GM18499 (cell line): ENCODE data around the gene PSME3IP1.

Experiments used
- ATAC-seq: cut with Tn5 transposase; IDR thresholded peaks from one replicate; pipeline ENCODE4 v1.9.1; 2021; ENCODE audit warnings: moderate number of reproducible peaks; ENCODE audit not compliant: insufficient read depth, unreplicated experiment

The PSME3IP1 gene

DNA sequence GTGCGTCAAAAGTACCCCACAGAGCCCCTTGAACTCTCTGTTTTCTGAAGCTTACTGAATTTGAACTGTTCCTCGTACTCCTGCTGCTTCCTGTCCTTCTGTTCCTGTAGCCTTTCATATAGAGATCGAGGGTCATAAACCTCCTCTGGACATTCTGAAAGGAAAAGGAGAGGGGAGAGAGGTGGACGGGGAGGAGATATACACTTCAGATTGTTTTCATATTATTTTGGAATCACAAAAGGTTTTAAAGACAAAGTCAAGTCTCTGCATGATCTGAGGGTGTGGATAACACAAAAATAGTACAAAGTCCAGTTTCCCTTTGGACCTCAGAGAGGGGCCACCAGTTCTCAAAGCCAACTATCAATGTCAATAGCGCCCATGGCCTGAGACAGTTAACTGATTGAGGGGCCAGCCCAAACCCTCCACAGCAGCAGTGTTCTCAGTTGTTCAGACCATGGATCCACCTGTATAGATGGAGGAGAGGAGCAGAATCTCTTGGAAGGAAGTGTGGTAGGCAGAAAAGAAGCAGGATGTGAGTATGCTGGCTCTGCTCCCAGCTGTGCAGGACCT is 13.0 kb downstream of the PSME3IP1 start:
- no peak for ATAC-seq

GRCh38 chr16:57169327-57169726 is 16.5 kb downstream of the PSME3IP1 start:
- no peak for ATAC-seq

DNA sequence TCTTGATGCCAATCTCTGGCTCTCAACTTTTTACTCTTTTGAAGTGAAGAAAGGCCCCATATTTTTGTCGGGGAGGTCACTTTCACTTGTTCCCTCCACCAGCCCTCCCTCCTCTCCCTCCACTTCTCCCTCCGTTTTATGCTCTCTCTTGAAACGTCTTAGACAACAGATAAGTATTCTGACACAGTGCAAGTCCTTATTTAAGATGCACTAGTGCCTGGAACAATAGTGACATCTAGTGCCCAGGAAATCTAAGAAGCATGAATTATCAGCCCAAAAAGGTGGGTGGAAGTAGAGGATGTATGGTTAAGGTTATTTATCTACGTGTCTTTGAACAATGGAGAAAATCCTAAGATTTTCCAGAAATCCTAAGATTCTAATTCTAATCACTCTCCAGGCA is 17.9 kb downstream of the PSME3IP1 start:
- ATAC-seq: no peak

- no peak for ATAC-seq
Observed at GRCh38 chr16:57167538-57167937, 18.3 kb downstream of the PSME3IP1 start.

- ATAC-seq: no peak
Observed at GRCh38 chr16:57166951-57167350, 18.9 kb downstream of the PSME3IP1 start.

GRCh38 chr16:57166451-57166850 is 19.4 kb downstream of the PSME3IP1 start:
- ATAC-seq: no peak

DNA sequence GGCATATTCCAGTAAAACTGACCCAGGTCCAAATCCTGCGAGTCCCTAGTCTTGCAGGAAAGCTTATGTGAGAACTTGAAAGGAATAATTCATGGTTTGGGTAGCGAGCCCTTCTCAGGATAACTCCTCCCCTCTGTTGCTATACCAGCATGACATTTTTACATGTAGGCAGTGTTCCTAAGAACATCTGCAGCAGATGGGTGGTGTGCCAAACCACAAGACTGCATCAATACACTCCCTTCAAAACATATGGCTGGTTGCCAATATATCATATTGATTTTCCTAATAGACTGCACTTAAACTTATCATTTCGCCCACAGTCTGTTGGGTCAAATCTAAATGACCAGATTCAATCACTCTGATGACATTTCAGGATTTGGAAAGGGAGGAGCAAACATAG is 19.9 kb downstream of the PSME3IP1 start:
- ATAC-seq: no peak

DNA sequence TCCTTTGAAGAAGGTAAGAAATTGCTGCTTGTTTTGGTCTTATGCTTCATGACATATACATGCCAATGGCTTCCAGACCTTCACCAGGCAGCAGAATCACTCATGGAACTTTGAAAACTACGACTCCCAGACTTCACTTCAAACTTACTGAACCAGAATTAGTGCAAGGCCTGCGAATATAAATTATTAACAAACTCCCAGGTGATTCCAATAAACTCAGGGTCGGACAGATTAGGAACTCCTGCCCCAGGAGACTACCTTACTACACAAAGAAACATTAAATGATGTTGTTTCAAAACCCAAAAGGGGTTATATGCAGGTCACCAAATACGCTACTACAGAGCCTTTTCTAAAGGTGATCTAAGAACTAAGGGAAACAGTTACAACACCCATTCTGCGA is 20.4 kb downstream of the PSME3IP1 start:
- ATAC-seq: no peak

DNA sequence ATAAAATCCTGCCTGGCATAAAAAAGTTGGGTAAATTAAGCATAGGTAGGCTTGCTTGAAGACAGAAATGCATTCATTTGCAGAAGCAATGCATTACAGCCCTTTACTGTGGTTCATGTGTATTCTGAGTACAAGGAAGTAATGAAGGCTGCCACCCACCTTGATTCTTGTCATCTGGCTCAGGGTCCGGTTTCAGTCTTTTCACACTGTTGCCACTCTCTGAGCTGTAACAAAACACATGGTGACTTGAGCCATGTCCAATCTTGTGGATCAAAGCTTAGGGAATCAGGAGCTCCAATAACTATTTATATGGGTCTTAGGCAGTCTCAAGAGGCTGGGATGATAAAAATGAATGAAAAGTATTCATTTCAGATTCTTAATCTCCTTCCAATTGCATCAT is 22.0 kb downstream of the PSME3IP1 start:
- ATAC-seq: no peak

DNA sequence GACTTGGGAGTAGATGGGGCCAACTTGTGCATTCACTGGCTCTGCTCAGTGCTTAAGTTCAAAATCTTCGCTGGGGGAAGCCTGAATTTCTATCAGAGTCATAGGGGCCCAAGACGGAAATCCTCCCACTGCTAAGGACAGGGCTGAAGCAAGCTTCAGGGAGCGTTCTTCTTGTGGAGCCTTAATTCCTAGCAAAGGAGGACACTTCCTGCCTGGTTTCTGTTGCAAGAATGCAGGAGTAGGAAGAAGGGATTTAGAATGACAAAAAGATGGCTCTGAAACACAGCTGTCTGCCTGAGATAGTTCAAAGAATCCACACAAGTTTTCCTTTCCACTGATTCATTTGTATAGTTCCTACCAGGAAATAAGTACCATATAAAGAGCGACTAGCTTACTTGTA is 26.4 kb downstream of the PSME3IP1 start:
- no peak for ATAC-seq

- no peak for ATAC-seq
Observed at GRCh38 chr16:57157533-57157932, 28.3 kb downstream of the PSME3IP1 start.

GRCh38 chr16:57156351-57156703 is 29.5 kb downstream of the PSME3IP1 start:
- no peak for ATAC-seq

- ATAC-seq: no peak
Observed at GRCh38 chr16:57155702-57156350, 30.0 kb downstream of the PSME3IP1 start.

DNA sequence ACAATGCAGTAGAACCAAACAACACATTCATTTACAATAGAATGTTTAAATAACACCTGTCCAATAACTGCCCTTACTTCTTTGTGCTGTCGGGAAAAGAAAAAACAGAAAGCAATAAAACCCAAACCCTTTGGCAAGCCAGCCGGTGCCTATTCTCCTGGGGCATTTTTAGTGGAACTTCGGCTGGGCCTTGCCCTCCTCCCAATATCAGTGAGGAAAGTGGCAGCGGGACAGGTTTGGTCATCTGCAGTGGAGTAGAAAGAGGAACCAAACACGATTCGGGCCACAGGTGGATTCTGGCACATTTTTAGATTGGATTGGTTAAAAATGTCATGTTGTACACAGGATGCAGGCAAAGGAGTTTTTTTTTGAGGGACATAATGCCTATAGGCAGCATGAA is 32.0 kb downstream of the PSME3IP1 start:
- no peak for ATAC-seq

DNA sequence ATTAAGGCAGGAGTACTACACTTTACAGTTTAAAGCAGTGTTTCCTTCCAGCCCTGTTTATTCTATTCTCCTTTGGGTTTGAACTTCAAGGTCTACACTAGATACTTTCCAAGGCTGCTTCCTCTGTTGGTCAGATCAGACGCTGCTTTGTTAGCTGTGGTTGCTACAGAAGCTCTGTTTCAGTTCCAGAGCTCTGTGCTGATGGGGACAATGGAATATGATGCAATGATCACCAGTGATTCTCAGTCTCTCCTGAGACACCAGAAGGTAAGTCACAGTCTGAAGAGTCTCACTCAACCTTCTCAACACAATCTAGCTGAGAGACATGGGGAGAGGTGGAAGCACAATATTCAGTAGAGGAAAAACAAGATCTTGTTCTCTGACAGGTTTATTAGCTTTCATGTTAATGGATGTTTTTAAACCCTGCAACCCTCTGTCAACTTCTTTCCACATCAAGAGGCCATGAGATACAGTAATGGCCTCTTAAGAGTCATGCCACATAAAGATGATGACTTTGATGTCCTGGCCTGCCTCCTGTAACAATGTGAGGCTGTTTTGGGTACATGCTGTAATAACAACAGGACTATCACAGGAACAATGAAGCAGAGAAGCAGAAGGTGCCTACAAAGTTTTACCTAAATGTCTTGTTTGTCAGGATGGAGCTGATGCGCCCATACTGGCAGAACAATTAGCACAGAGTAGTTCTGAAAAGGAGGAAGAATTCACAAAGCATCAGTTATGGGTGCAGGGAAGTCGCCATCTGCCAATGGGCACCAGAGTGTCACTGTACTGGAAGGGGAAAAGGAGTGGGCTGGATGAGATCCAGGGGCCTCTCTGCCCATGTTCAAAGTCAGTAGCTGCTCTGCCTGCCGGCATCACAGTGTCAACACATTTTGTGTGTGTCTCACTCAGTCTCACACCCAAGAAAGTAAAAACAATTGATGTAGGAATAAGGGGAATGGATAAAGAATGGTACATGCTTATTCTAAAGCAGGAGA is 33.4 kb downstream of the PSME3IP1 start:
- ATAC-seq: no peak

DNA sequence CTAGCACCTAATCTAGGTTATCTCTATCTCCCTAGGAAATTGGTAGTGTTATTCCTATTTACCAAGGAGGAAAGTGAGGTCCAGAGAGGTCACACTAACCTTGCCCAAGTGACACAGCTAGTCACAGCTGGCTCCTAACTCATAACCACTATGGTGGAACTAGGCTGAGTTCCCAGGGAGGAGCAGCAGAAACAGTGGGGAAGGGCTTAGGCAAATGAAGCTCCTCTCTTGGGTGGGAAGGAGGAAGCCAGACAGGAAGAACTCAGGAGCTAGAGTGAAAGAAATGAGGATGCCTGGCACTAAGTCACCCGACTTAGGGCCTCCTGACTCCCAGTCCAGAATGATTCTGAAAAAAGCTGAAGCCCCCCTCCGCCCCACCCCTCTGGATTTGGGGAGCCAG is 34.5 kb downstream of the PSME3IP1 start:
- no peak for ATAC-seq

DNA sequence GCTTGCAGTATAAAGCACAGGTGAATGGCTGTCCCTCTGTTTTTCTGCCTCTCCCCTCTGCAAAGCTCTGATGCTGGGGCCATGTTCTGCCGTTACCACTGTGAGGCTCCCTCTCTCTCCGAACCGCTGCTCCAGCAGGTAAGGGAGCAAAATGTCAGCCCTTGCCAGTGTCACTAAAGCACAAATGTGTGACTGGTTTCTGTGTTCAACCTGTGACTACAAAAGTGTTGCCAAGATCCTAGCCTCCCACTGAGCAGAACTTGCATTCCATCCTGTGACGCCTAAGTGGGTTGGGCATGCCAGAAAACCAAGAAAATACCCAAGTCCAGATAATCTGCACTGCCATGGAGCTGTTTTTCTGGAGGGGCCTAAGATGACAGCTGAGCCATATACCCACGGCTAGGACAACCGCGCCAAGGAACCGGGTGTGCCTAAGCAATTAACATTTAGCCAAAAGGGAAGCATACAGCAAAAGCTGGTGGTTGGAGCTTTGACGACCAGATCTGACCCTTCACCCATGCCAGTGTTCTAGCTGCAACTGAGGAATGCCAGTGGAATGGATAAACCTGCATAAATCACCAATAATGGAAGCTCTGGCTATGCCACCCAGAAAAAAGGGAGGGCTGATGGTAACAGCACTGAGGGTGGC is 35.0 kb downstream of the PSME3IP1 start:
- ATAC-seq: no peak

DNA sequence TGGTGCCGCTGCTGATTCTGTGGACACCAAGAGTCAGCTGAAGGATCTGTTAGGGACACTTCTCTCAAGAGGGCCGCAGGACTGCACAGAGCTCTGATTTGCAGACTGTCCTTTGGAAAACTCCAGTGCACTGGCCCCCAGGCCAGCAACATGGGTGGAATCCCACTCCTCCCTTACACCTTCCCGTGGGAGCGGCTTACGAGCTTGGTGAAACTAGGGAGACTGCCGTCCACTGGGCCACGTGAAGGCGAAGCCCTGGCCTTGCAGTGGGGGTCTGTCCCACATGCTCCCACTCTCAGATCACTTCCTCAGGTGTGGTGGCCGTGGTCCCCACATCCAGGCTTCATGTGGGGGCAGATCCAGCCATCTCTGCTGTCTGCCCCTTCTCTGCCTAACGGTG is 36.4 kb downstream of the PSME3IP1 start:
- ATAC-seq: no peak

- no peak for ATAC-seq
Observed at GRCh38 chr16:57148481-57148880, 37.4 kb downstream of the PSME3IP1 start.

- no peak for ATAC-seq
Observed at GRCh38 chr16:57147381-57148221, 38.2 kb downstream of the PSME3IP1 start.
